LNCaP clone FGC (cell line): ENCODE data around the gene CADPS.

Experiments
- DNase-seq: peaks from one replicate; pipeline ENCODE4 v3.0.0-alpha.2; 2011; ENCODE audit warnings: low read depth
- H3K4me3 ChIP-seq: 2 replicates; pipeline ENCODE4 v1.5.1; 2011; ENCODE audit warnings: mild to moderate bottlenecking, low read depth, low read length, control low read depth
- CTCF ChIP-seq: IDR thresholded peaks from 2 replicates; pipeline ENCODE4 v1.5.1; 2012; ENCODE audit warnings: mild to moderate bottlenecking; ENCODE audit not compliant: control insufficient read depth, insufficient read depth; ENCODE audit errors: extremely low read depth

CADPS gene

GRCh38 chr3:62462788-62463187, 412.4 kb downstream of the CADPS start:
- no peak overlapping the region for H3K4me3 ChIP-seq
- no peak for TF ChIP-seq CTCF
- no peak for DNase-seq

GRCh38 chr3:62462104-62462762, 413.0 kb downstream of the CADPS start:
- H3K4me3 ChIP-seq, result no peak overlapping the region
- no peak for DNase-seq
- TF ChIP-seq CTCF, result no peak

GRCh38 chr3:62454916-62455315, 420.3 kb downstream of the CADPS start:
- TF ChIP-seq CTCF, result no peak
- DNase-seq, result no peak
- no peak overlapping the region for H3K4me3 ChIP-seq

- no peak for DNase-seq
- TF ChIP-seq CTCF, result no peak
- H3K4me3 ChIP-seq, result no peak overlapping the region
Observed at GRCh38 chr3:62453448-62453847, 421.8 kb downstream of the CADPS start.

- H3K4me3 ChIP-seq, result no peak overlapping the region
- TF ChIP-seq CTCF, result no peak
- DNase-seq, result no peak
Observed at GRCh38 chr3:62451211-62451887, 423.9 kb downstream of the CADPS start.

GRCh38 chr3:62446337-62446940, 428.8 kb downstream of the CADPS start:
- no peak overlapping the region for H3K4me3 ChIP-seq
- no peak for DNase-seq
- no peak for TF ChIP-seq CTCF
